ENCODE results near the gene CDKAL1. TPM values are rescaled to one million over a fixed set of nuclear protein-coding genes. Genes with fewer than 3 reads are reported as not detected.

CDKAL1 gene
- total RNA-seq, 4 donors from 2014 or later = 15.2 to 17.9 (median 17.1) TPM

GRCh38 chr6:20868397-20869096 is 334.3 kb downstream of the CDKAL1 start:
- no peak for TF ChIP-seq CTCF (IDR thresholded peaks at IDR 0.05; ENCODE audit: low read depth)

- no peak for TF ChIP-seq CTCF (IDR thresholded peaks at IDR 0.05; ENCODE audit: low read depth)
Measured at GRCh38 chr6:20870021-20870420, 335.8 kb downstream of the CDKAL1 start.

GRCh38 chr6:20870493-20870892 is 336.2 kb downstream of the CDKAL1 start:
- TF ChIP-seq CTCF (IDR thresholded peaks at IDR 0.05; ENCODE audit: low read depth) = no peak

- TF ChIP-seq CTCF (IDR thresholded peaks at IDR 0.05; ENCODE audit: low read depth) = no peak
Measured at GRCh38 chr6:20873425-20874190, 339.4 kb downstream of the CDKAL1 start.

- TF ChIP-seq CTCF (IDR thresholded peaks at IDR 0.05; ENCODE audit: low read depth) = no peak
Measured at GRCh38 chr6:20875369-20875963, 341.2 kb downstream of the CDKAL1 start.

GRCh38 chr6:20876036-20876435 is 341.8 kb downstream of the CDKAL1 start:
- TF ChIP-seq CTCF (IDR thresholded peaks at IDR 0.05; ENCODE audit: low read depth) = no peak

GRCh38 chr6:20876561-20876960 is 342.3 kb downstream of the CDKAL1 start:
- TF ChIP-seq CTCF (IDR thresholded peaks at IDR 0.05; ENCODE audit: low read depth) = no peak
